MM.1S (cell line): Measurements from ENCODE around the gene IREB2.

Source experiments
- EZH2phosphoT487 ChIP-seq: fragments of 300-600 bp; sonication (generic); IDR thresholded peaks from 2 replicates; pipeline ENCODE4 v1.6.1; 2018; ENCODE audit warnings: antibody characterized with exemption, low read length
- TF ChIP-seq, protein P1 (sequence below): fragments of 300-600 bp; sonication (generic); IDR thresholded peaks from 2 replicates; pipeline ENCODE4 v1.5.1; 2016; ENCODE audit warnings: antibody characterized with exemption, low read length, mixed read lengths

- TF ChIP-seq, protein P1, sequence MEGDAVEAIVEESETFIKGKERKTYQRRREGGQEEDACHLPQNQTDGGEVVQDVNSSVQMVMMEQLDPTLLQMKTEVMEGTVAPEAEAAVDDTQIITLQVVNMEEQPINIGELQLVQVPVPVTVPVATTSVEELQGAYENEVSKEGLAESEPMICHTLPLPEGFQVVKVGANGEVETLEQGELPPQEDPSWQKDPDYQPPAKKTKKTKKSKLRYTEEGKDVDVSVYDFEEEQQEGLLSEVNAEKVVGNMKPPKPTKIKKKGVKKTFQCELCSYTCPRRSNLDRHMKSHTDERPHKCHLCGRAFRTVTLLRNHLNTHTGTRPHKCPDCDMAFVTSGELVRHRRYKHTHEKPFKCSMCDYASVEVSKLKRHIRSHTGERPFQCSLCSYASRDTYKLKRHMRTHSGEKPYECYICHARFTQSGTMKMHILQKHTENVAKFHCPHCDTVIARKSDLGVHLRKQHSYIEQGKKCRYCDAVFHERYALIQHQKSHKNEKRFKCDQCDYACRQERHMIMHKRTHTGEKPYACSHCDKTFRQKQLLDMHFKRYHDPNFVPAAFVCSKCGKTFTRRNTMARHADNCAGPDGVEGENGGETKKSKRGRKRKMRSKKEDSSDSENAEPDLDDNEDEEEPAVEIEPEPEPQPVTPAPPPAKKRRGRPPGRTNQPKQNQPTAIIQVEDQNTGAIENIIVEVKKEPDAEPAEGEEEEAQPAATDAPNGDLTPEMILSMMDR = no peak
- TF ChIP-seq EZH2phosphoT487 = no peak
Measured at GRCh38 chr15:78388865-78389264, 49.2 kb upstream of the IREB2 start.
